ENCODE results near the gene PIP5K1C.

The PIP5K1C gene

GRCh38 chr19:3693025-3693925, 7.0 kb downstream of the PIP5K1C start:
- DNase-seq: no peak

- DNase-seq: peak; percentile 51
Observed at GRCh38 chr19:3692141-3693024, 7.9 kb downstream of the PIP5K1C start.

GRCh38 chr19:3691726-3692125, 8.5 kb downstream of the PIP5K1C start:
- no peak for DNase-seq

- no peak for DNase-seq
Observed at GRCh38 chr19:3691372-3691716, 8.9 kb downstream of the PIP5K1C start.

GRCh38 chr19:3690551-3691371, 9.5 kb downstream of the PIP5K1C start:
- DNase-seq: no peak

- peak; percentile 36 for DNase-seq
Observed at GRCh38 chr19:3687774-3688706, 12.2 kb downstream of the PIP5K1C start.

GRCh38 chr19:3687393-3687773, 12.9 kb downstream of the PIP5K1C start:
- DNase-seq: no peak

GRCh38 chr19:3684817-3685410, 15.4 kb downstream of the PIP5K1C start:
- no peak for DNase-seq

- no peak for DNase-seq
Observed at GRCh38 chr19:3684054-3684816, 16.0 kb downstream of the PIP5K1C start.

- no peak for DNase-seq
Observed at GRCh38 chr19:3683405-3684053, 16.7 kb downstream of the PIP5K1C start.

- DNase-seq: no peak
Observed at GRCh38 chr19:3682741-3683404, 17.4 kb downstream of the PIP5K1C start.

GRCh38 chr19:3682286-3682685, 18.0 kb downstream of the PIP5K1C start:
- DNase-seq: no peak

GRCh38 chr19:3680939-3681338, 19.3 kb downstream of the PIP5K1C start:
- DNase-seq: no peak

- DNase-seq: no peak
Observed at GRCh38 chr19:3679581-3679980, 20.7 kb downstream of the PIP5K1C start.

- no peak for DNase-seq
Observed at GRCh38 chr19:3679138-3679537, 21.1 kb downstream of the PIP5K1C start.

GRCh38 chr19:3678188-3678587, 22.1 kb downstream of the PIP5K1C start:
- DNase-seq: no peak

- no peak for DNase-seq
Observed at GRCh38 chr19:3674784-3675543, 25.3 kb downstream of the PIP5K1C start.
